Measurements from ENCODE around the gene CFL2.

DNA sequence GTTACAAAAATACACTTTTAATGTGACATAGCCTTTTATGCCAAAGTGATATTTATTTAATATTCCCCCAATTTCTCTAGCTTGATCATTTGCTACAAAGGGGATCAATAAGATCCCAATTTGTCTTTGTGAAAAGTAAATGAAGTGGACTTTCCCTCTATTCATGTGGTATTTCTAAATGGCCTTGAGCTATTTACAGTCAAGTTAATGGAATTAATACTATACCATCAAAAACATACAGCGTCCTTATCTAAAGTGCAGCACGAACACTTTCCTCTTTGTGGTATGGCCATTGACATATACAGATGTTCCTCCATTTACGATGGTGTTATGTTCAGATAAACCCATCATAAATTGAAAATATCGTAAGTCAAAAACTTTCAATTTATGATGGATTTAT, 23.2 kb downstream of the CFL2 start:
- no peak for TF ChIP-seq POLR2A (IDR thresholded peaks at IDR 0.05)
- TF ChIP-seq CTCF (IDR thresholded peaks at IDR 0.05) = no peak

Measured in upper lobe of left lung (tissue), 4 donors.